PFSK-1 (cell line): ENCODE results near the gene SLC19A1.

ENCODE experiments used
- POLR2AphosphoS5 ChIP-seq: IDR thresholded peaks from 2 replicates; pipeline ENCODE4 v1.6.1; 2012; ENCODE audit warnings: low read depth, mild to moderate bottlenecking, control low read depth, low read length, moderate library complexity
- TAF1 ChIP-seq: IDR thresholded peaks from 2 replicates; pipeline ENCODE4 v1.6.1; 2012; ENCODE audit warnings: low read length, control low read depth, borderline replicate concordance; ENCODE audit not compliant: insufficient read depth
- TF ChIP-seq, protein P1 (sequence below), 2 experiments: IDR thresholded peaks; 2 replicates each; pipeline versions ENCODE4 v1.6.1 to v1.8.0; 2011 to 2012; ENCODE audit warnings: low read depth in 2 of 2, low read length in 2 of 2, control low read depth in 1 of 2, inconsistent platforms in 1 of 2, mild to moderate bottlenecking in 1 of 2, moderate library complexity in 1 of 2; ENCODE audit not compliant: insufficient read depth in 1 of 2

DNA sequence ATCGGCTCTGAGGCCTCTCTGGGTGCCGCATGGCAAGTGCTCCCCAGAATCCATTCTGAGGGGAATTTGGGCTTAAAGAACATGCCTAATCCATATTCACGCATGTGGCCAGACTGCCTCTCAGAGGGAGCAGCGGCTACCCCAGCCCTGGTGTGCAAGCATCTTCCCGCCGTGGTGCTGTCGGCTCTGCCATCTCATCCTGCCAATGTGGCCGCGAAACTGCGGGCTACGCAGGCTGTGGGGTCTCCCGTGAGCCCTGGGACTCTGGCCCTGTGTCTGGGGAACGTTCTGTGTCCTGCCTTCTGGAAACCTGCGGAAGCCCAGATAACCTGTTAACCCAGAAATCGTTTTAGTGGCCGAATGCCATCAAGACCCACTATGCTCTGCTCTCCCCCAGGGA is 60.7 kb downstream of the SLC19A1 start:
- no peak for TF ChIP-seq POLR2AphosphoS5
- TF ChIP-seq, protein P1, sequence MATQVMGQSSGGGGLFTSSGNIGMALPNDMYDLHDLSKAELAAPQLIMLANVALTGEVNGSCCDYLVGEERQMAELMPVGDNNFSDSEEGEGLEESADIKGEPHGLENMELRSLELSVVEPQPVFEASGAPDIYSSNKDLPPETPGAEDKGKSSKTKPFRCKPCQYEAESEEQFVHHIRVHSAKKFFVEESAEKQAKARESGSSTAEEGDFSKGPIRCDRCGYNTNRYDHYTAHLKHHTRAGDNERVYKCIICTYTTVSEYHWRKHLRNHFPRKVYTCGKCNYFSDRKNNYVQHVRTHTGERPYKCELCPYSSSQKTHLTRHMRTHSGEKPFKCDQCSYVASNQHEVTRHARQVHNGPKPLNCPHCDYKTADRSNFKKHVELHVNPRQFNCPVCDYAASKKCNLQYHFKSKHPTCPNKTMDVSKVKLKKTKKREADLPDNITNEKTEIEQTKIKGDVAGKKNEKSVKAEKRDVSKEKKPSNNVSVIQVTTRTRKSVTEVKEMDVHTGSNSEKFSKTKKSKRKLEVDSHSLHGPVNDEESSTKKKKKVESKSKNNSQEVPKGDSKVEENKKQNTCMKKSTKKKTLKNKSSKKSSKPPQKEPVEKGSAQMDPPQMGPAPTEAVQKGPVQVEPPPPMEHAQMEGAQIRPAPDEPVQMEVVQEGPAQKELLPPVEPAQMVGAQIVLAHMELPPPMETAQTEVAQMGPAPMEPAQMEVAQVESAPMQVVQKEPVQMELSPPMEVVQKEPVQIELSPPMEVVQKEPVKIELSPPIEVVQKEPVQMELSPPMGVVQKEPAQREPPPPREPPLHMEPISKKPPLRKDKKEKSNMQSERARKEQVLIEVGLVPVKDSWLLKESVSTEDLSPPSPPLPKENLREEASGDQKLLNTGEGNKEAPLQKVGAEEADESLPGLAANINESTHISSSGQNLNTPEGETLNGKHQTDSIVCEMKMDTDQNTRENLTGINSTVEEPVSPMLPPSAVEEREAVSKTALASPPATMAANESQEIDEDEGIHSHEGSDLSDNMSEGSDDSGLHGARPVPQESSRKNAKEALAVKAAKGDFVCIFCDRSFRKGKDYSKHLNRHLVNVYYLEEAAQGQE (IDR thresholded peaks at IDR 0.05; ENCODE audit: insufficient read depth in 1 of 2, low read depth in 2 of 2, low read length in 2 of 2): no peak
- TF ChIP-seq TAF1: no peak
